ELF-1 (cell line): Measurements from ENCODE around the gene COL28A1.
A peak's percentile ranks its signal among the peaks of the same experiment; 100 is the strongest.

Experiments
- DNase-seq: peaks from one replicate; pipeline ENCODE4 v3.0.0-alpha.2; 2016; ENCODE audit warnings: low read depth, low spot score

The COL28A1 gene

GRCh38 chr7:7335215-7335614 is 200.5 kb downstream of the COL28A1 start:
- no peak for DNase-seq

- DNase-seq: no peak
These were observed 202.1 kb downstream of the COL28A1 start for GRCh38 chr7:7333610-7334009.

- DNase-seq: no peak
These were observed 204.2 kb downstream of the COL28A1 start for GRCh38 chr7:7331523-7331922.

- no peak for DNase-seq
These were observed 204.7 kb downstream of the COL28A1 start for GRCh38 chr7:7330997-7331396.

- DNase-seq: peak; percentile 18
These were observed 206.3 kb downstream of the COL28A1 start for GRCh38 chr7:7329326-7329725.

DNA sequence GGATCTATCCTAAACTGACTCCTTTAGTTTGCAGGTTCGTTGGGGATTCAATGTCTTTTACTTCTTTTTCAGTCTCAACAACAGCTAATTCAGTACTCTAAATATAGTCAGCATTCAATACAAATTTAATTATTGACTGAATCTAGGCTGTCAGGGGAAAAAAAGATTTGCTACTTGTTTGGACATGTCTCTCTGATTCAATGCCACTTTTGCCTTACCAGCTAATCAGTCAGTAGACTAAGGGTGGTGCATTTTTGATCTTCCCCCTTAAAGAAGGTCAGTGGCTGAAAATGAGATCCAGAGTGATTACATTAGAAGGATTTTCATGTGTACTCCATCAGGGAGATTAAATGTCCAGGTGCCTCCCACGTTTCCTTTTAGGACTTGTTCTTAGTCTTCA is 208.2 kb downstream of the COL28A1 start:
- no peak for DNase-seq

DNA sequence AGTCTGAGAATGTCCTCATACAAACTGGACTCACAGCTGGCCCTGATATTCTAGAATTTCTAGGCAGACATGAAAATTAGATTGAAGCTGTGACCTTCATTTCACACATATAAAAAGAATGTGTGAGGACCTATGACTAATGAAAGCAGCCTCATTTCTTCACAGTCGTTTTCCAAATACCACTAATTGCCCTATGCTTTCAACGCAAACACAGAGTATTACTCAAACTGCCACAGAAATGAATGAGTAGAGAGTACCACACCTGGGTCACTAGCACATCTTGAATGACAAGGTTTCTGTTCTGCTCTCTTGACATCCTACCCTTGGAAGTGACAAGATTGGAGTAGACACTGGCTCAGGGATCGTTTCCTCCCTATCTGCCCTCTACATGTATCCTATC is 211.0 kb downstream of the COL28A1 start:
- no peak for DNase-seq

GRCh38 chr7:7323921-7324320 is 211.8 kb downstream of the COL28A1 start:
- no peak for DNase-seq

DNA sequence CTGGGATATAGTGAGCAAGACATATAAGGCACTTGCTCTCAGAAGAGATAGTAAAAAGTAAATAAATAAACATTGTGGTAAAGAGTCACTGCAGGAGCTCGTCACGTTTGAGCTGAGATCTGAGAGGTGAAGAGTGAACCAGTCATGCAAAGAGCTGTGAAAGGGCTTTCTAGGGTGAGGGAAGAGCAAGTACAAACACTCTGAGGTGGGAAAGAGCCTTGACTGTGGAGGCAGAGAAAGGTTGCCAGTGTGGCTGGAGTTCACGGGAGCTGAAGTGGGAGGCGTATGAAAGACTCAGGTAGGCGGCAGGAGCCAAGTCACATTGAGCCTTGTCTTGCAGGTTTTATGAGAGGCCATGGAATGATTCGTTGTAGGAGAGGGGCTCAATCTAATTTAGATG is 212.3 kb downstream of the COL28A1 start:
- DNase-seq: no peak

DNA sequence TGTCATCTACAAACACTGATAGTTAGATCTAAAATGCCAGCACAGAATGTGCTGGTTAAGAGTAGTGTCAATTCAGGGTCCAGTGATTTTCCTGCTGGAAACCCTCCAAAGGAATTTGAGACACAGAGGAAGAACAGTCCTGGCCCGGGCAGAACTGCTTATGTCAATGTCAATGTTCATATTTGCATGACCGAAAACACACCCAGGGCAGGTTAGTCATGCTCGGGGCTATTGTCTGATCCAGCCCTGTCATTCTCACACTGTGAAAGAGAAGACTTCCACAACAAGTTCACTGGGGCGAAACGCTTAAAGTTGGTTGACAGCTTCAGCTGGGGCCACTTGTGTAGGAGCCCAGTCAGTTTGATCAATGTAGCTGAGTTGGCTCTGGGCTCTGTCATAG is 214.0 kb downstream of the COL28A1 start:
- no peak for DNase-seq

DNA sequence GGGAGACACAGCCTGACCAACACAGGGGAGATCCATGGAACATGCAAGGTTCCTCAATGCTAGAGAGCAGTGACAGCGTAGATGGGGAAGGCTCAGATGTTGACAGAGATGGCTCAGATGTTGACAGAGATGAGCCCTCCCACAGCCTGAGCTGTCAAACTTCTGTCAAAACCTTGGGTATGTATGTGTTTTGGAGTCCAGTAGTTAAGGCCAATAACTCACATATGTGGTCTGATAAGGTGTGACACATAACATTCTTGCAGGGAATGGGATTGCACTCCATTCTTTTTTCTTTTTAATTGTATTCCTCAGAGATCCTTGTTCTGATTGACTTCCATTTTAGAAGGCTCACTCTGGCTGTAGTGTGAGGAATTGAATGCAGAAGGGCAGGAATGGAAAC is 217.1 kb downstream of the COL28A1 start:
- DNase-seq: no peak

GRCh38 chr7:7317850-7318249 is 217.8 kb downstream of the COL28A1 start:
- no peak for DNase-seq

DNA sequence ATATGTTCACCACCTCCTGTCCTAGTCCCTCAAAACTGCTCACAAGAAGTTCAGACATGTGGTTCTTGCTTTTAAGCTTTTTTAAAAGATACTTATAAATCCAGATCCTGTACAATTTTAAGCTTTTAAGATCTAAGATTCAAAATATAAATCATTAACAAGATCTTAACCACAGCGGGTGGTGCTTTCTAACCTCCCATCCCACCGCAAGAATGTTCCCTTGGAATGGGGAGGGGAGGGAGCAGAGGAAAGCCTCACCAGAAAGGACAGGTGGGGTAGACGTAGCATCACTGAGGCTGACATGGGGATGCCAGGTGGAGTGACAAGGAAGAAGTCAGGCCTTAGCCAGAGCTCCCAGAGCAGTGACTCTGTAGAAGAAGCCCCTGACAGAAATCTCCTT is 219.8 kb downstream of the COL28A1 start:
- DNase-seq: no peak

DNA sequence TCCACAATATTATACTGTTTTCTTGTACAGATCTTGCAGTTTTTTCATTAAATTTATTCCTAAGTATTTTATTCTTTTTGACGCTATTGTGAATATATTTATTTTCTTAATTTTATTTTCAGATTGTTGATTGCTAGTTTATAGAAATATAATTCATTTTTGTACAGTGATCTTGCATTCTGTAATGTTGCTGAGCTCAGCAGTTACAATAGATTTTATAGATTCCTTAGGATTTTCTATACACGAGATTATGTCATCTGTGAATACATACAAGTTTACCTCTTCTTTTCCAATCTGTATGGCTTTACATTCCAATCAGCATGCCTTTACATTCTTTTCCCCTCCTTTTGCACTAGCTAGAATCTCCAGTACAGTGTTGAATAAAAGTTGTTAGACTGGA is 223.3 kb downstream of the COL28A1 start:
- DNase-seq: no peak

GRCh38 chr7:7311001-7311400 is 224.7 kb downstream of the COL28A1 start:
- no peak for DNase-seq

DNA sequence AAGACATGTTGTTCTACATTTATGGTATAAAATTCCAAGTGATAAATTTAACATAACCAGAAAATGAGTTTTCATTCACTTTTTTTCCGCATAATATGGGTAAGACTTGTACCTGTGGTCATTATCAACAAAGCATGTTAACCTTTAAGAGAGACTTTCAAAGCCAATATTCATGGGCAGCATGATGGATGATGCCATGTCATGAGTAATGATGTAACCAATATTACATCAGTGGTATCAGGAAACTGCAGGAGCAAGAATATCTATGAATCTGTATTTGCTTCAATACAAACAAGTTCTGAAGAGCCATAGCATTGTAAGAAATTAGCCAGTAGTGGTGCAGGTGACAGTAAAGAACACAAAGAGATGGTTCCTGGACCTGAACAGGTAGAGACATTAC is 226.5 kb downstream of the COL28A1 start:
- DNase-seq: no peak
